ENCODE data around the gene TNS1. TPM values are rescaled to one million over a fixed set of nuclear protein-coding genes. Genes with fewer than 3 reads are reported as not detected.

The TNS1 gene
- polyA plus RNA-seq, 1 experiment, result 19.7 TPM

DNA sequence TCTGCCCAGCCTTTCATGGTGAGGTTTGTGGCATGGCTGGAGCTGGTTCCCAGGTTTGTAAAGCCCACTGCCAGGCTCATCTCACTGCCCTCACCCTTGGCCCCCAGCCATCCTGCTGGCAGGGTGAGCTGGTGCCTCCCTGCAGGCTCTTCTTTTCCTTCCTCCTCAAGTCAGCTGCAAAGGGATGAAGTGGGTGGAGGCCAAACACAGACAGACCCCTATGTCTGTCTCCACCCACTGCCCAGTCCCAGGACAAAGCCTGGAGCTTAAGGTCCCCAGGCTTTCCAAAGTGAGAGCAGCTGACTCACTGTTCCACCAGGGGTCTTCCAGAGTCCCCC, 92.0 kb downstream of the TNS1 start:
- Histone ChIP-seq H3K27ac (ENCODE audit: low read depth, low read length) (no peak overlapping the region), H3K27me3 (ENCODE audit: control insufficient read depth, insufficient read depth, low read length) (no peaks in the 10 kb centered on the region), H3K9me3 (ENCODE audit: control insufficient read depth, insufficient read depth, low read length) (no peaks in the 10 kb centered on the region), H3K4me3 (ENCODE audit: low read depth, low read length) (no peak overlapping the region)
- DNase-seq (ENCODE audit: low read depth, low spot score), result no peak
- POLR2A ChIA-PET, result interaction anchor here (1.5 kb wide), 1 partner anchor 9 kb away, joined by 5 read pairs; no protein-coding TSS in a partner anchor
- CTCF ChIA-PET, result interaction anchor here (0.8 to 2.2 kb wide), 3 partner anchors 11 to 125 kb away, joined by 3 to 9 read pairs (median 3); no protein-coding TSS in a partner anchor
- TF ChIP-seq, protein P1, sequence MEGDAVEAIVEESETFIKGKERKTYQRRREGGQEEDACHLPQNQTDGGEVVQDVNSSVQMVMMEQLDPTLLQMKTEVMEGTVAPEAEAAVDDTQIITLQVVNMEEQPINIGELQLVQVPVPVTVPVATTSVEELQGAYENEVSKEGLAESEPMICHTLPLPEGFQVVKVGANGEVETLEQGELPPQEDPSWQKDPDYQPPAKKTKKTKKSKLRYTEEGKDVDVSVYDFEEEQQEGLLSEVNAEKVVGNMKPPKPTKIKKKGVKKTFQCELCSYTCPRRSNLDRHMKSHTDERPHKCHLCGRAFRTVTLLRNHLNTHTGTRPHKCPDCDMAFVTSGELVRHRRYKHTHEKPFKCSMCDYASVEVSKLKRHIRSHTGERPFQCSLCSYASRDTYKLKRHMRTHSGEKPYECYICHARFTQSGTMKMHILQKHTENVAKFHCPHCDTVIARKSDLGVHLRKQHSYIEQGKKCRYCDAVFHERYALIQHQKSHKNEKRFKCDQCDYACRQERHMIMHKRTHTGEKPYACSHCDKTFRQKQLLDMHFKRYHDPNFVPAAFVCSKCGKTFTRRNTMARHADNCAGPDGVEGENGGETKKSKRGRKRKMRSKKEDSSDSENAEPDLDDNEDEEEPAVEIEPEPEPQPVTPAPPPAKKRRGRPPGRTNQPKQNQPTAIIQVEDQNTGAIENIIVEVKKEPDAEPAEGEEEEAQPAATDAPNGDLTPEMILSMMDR (IDR thresholded peaks at IDR 0.05; ENCODE audit: low read depth, low read length), result no peak

DNA sequence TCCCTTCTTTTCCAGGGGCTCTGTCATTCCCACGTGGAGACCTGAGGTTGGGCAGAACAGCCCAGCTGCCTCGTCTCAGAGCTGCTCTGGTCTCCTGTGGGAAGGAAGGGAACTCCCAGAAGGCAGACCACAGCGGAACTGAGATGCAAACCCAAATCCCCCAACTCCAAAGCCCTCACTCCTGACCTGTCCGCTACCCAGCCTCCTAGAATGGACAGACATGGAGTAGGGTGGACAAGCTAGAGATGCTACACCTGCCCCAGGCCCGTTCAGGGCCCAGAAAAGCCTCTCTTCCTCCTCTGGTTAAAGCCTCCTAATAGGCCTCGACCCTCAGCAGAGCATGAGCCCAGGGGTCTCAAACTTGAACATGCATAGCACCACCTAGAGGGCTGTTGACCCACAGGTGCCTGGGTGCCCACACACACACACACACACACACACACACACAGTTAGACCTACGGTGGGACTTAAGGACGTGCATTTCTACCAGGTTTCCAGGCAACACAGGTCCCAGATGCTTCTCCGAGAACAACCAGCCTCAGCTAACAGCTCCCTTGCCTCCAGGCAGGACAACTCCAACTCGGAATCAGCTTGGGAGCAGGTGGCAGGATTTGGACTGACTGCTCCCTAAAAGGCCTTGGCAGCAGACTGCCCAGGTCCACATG, 93.5 kb downstream of the TNS1 start:
- H3K9me3 ChIP-seq (ENCODE audit: control insufficient read depth, insufficient read depth, low read length), result no peaks in the 10 kb centered on the region
- H3K27me3 ChIP-seq (ENCODE audit: control insufficient read depth, insufficient read depth, low read length), result no peaks in the 10 kb centered on the region
- no peak overlapping the region for H3K27ac ChIP-seq (ENCODE audit: low read depth, low read length)
- TF ChIP-seq, protein P1 (IDR thresholded peaks at IDR 0.05; ENCODE audit: low read depth, low read length), result no peak
- no peak overlapping the region for H3K4me3 ChIP-seq (ENCODE audit: low read depth, low read length)
- ChIA-PET CTCF (interaction anchor here (0.7 to 2.2 kb wide), 3 partner anchors 9 to 78 kb away, joined by 4 to 9 read pairs (median 5); no protein-coding TSS in a partner anchor), POLR2A (interaction anchor here (0.6 to 0.7 kb wide), 2 partner anchors 11 to 58 kb away, joined by 3 to 5 read pairs; no protein-coding TSS in a partner anchor)
- no peak for DNase-seq (ENCODE audit: low read depth, low spot score)

DNA sequence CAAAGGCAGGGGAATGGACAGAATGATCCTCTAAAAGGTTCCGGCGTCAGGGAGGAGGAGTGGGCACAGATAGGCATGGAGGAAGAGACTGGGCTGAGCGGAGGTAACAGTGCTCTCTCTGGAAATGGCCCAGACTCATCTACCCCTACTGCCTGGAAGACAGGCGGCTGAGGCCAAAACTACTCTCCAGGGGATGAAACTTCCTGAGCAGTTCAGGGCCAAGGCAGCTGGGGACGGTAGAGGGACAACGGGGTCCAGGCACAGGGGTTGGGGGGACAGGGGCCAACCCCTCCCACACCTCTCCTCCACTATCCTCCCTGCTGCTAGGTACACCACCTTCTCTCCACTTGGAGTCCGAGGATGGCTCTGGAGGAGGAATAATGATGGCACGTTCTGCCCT, 94.3 kb downstream of the TNS1 start:
- no peaks in the 10 kb centered on the region for H3K27me3 ChIP-seq (ENCODE audit: control insufficient read depth, insufficient read depth, low read length)
- H3K9me3 ChIP-seq (ENCODE audit: control insufficient read depth, insufficient read depth, low read length), result no peaks in the 10 kb centered on the region
- DNase-seq (ENCODE audit: low read depth, low spot score), result no peak
- CTCF ChIA-PET, result interaction anchor here (0.7 to 0.8 kb wide), 2 partner anchors 78 to 79 kb away, joined by 4 to 5 read pairs; no protein-coding TSS in a partner anchor
- POLR2A ChIA-PET, result no interaction called here
- TF ChIP-seq, protein P1 (IDR thresholded peaks at IDR 0.05; ENCODE audit: low read depth, low read length), result no peak
- no peak overlapping the region for H3K27ac ChIP-seq (ENCODE audit: low read depth, low read length)
- H3K4me3 ChIP-seq (ENCODE audit: low read depth, low read length), result no peak overlapping the region

DNA sequence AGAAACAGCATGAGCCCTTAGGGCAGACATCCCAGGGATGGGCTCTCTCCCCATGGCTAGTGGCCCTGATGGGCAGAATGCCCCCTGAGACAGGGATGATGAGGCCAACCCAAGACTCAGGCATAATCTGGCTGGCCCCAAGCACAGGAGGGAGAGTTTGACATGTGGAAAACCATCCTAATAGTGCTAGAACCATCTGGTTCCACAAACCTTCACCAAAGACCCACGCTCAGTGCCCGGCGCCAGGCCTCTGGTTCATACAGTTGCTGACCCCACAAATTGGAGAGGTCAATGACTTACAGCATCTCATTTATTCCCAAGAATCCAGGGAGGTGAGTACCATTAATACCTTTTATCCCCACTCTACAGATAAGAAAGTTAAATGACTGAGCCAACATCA, 95.5 kb downstream of the TNS1 start:
- DNase-seq (ENCODE audit: low read depth, low spot score), result no peak
- POLR2A ChIA-PET, result interaction anchor here (0.5 kb wide), 1 partner anchor 59 kb away, joined by 3 read pairs; no protein-coding TSS in a partner anchor
- Histone ChIP-seq H3K27me3 (ENCODE audit: control insufficient read depth, insufficient read depth, low read length) (no peaks in the 10 kb centered on the region), H3K4me3 (ENCODE audit: low read depth, low read length) (no peak overlapping the region), H3K9me3 (ENCODE audit: control insufficient read depth, insufficient read depth, low read length) (no peaks in the 10 kb centered on the region), H3K27ac (ENCODE audit: low read depth, low read length) (no peak overlapping the region)
- TF ChIP-seq, protein P1 (IDR thresholded peaks at IDR 0.05; ENCODE audit: low read depth, low read length), result no peak
- CTCF ChIA-PET, result interaction anchor here (0.6 kb wide), 1 partner anchor 9 kb away, joined by 3 read pairs; no protein-coding TSS in a partner anchor

DNA sequence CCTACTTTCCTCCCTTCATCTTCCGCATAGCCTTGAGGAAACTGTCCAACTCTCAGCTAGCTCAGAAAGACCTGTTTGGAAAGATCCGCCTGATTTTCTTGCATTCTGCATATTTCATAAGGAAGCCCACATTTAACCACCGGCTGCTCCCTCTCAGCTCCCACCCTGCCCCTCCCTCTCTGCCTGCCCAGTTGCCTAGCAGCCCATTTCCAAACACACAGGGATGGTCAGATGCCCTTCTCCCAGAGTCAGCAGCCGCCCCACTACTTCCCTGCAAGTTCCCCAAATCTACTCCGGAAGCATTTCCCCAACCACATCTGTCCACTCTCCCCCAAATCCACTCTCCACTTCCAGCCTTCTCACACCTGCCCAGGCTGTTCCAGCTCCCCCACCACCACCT, 96.0 kb downstream of the TNS1 start:
- TF ChIP-seq, protein P1 (IDR thresholded peaks at IDR 0.05; ENCODE audit: low read depth, low read length), result no peak
- H3K27ac ChIP-seq (ENCODE audit: low read depth, low read length), result no peak overlapping the region

More for the DNA sequence above, 96.0 kb downstream of the TNS1 start:
- CTCF ChIA-PET, result interaction anchor here (0.6 kb wide), 1 partner anchor 9 kb away, joined by 3 read pairs; no protein-coding TSS in a partner anchor
- Histone ChIP-seq H3K4me3 (ENCODE audit: low read depth, low read length) (no peak overlapping the region), H3K9me3 (ENCODE audit: control insufficient read depth, insufficient read depth, low read length) (no peaks in the 10 kb centered on the region), H3K27me3 (ENCODE audit: control insufficient read depth, insufficient read depth, low read length) (no peaks in the 10 kb centered on the region)
- POLR2A ChIA-PET, result interaction anchor here (0.5 kb wide), 1 partner anchor 59 kb away, joined by 3 read pairs; no protein-coding TSS in a partner anchor
- DNase-seq (ENCODE audit: low read depth, low spot score), result no peak

Measured in AG04450 (cell line).